Endodermal cell (in vitro differentiated cells): ENCODE results near the gene PVALEF. TPM values are rescaled to one million over a fixed set of nuclear protein-coding genes. Genes with fewer than 3 reads are reported as not detected.

Experiments used
- DNase-seq: peaks from one replicate; pipeline ENCODE4 v3.0.0-alpha.2; 2017
- H3K27ac ChIP-seq: 2 replicates; pipeline ENCODE4 v1.5.1; 2013; ENCODE audit warnings: mild to moderate bottlenecking, low read depth, low read length, moderate library complexity
- H3K27me3 ChIP-seq: 2 replicates; pipeline ENCODE4 v1.6.1; 2013; ENCODE audit warnings: mild to moderate bottlenecking, low read length, moderate library complexity; ENCODE audit not compliant: insufficient read depth, control insufficient read depth, poor library complexity, severe bottlenecking
- H3K36me3 ChIP-seq: 2 replicates; pipeline ENCODE4 v1.7.0; 2013; ENCODE audit warnings: mild to moderate bottlenecking, low read length, moderate library complexity; ENCODE audit not compliant: control insufficient read depth, insufficient read depth
- H3K4me1 ChIP-seq: one replicate; pipeline ENCODE4 v1.7.0; 2013; ENCODE audit warnings: low read length; ENCODE audit not compliant: control insufficient read depth, insufficient read depth
- H3K4me3 ChIP-seq: 2 replicates; pipeline ENCODE4 v1.5.1; 2013; ENCODE audit warnings: mild to moderate bottlenecking, low read length, moderate library complexity
- H3K9ac ChIP-seq: 2 replicates; pipeline ENCODE4 v1.6.1; 2013; ENCODE audit warnings: mild to moderate bottlenecking, low read length, moderate library complexity; ENCODE audit not compliant: poor library complexity, severe bottlenecking; ENCODE audit errors: extremely low read depth
- H3K9me3 ChIP-seq: 2 replicates; pipeline ENCODE4 v1.6.1; 2013; ENCODE audit warnings: mild to moderate bottlenecking, low read length, moderate library complexity; ENCODE audit not compliant: control insufficient read depth
- H3K27ac Mint-ChIP-seq: 2 replicates; pipeline ENCODE4 v1.8.0; 2020; ENCODE audit warnings: mixed read lengths
- H3K27me3 Mint-ChIP-seq: 2 replicates; pipeline ENCODE4 v1.8.0; 2021; ENCODE audit warnings: mild to moderate bottlenecking, mixed read lengths; ENCODE audit not compliant: insufficient read depth
- H3K36me3 Mint-ChIP-seq: 2 replicates; pipeline ENCODE4 v1.8.0; 2020; ENCODE audit warnings: low read depth, mixed read lengths
- H3K4me1 Mint-ChIP-seq: 2 replicates; pipeline ENCODE4 v1.8.0; 2020; ENCODE audit warnings: mixed read lengths
- H3K4me3 Mint-ChIP-seq: 2 replicates; pipeline ENCODE4 v1.8.0; 2020; ENCODE audit warnings: mild to moderate bottlenecking, moderate library complexity, mixed read lengths
- H3K9me3 Mint-ChIP-seq: 2 replicates; pipeline ENCODE4 v1.8.0; 2020; ENCODE audit warnings: mild to moderate bottlenecking, mixed read lengths
- WGBS, 2 experiments: methylation state at CpG; one replicate each; pipeline versions ENCODE4 v1.1.5 to v1.1.7; 2013; ENCODE audit warnings: missing lambda C conversion rate in 2 of 2, mixed read lengths in 1 of 2; ENCODE audit not compliant: insufficient coverage in 1 of 2, insufficient read length in 1 of 2; 5-methylcytosine and 5-hydroxymethylcytosine counted together
- total RNA-seq, 2 donors: library from RNA; stranded (reverse); fragmentation: NEBNext Ultra II Directional in 1 of 2; extraction: Animal tissue kit (Norgen Biotek cat#: 25700) in 1 of 2; gene quantifications; 2 replicates in 1 of 2; 3 replicates in 1 of 2; pipeline ENCODE4 v1.2.1, GENCODE V29; 2021
- TF ChIP-seq, protein P1 (sequence below): fragments of 200-600 bp; sonication (generic); conservative IDR thresholded peaks from 2 replicates; pipeline ENCODE4 v1.5.0; 2021; ENCODE audit warnings: antibody characterized with exemption, mild to moderate bottlenecking

The PVALEF gene
- total RNA-seq, 2 donors from 2014 or later: not detected

DNA sequence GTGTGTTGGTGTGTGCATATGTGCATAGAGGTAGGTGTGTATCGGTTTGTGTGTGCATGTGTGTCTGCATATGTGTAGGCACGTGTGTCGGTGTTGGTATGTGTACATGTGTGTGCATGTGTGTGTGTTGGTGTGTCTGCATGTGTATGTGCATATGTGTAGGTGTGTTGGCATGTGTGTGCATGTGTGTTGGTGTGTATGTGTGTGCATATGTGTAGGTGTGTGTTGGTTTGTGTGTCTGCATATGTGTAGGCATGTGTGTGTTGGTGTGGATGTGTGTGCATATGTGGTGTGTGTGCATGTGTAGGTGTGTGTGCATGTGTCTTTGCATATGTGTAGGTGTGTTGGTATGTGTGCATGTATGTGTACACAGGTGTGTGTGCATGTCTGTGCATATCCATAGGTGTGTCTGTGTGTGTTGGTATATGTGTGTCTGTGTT, 4.6 kb downstream of the PVALEF start:
- Histone ChIP-seq H3K4me3 (no peak overlapping the region), H3K36me3 (no peaks in the 10 kb centered on the region), H3K27ac (no peak overlapping the region), H3K27me3 (peaks cover 6% of the 10 kb centered on the region), H3K9me3 (no peaks in the 10 kb centered on the region), H3K4me1 (no peaks in the 10 kb centered on the region), H3K9ac (no peak overlapping the region)
- peaks cover 3% of the 10 kb centered on the region for H3K27me3 Mint-ChIP-seq
- TF ChIP-seq, protein P1, sequence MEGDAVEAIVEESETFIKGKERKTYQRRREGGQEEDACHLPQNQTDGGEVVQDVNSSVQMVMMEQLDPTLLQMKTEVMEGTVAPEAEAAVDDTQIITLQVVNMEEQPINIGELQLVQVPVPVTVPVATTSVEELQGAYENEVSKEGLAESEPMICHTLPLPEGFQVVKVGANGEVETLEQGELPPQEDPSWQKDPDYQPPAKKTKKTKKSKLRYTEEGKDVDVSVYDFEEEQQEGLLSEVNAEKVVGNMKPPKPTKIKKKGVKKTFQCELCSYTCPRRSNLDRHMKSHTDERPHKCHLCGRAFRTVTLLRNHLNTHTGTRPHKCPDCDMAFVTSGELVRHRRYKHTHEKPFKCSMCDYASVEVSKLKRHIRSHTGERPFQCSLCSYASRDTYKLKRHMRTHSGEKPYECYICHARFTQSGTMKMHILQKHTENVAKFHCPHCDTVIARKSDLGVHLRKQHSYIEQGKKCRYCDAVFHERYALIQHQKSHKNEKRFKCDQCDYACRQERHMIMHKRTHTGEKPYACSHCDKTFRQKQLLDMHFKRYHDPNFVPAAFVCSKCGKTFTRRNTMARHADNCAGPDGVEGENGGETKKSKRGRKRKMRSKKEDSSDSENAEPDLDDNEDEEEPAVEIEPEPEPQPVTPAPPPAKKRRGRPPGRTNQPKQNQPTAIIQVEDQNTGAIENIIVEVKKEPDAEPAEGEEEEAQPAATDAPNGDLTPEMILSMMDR: no peak
- 85% methylated on average over 3 of the region's 3 CpGs; no CpG with 5 or more reads in 1 of the 2 experiments for WGBS, 2 experiments
- no peaks in the 10 kb centered on the region for H3K4me1 Mint-ChIP-seq
- H3K9me3 Mint-ChIP-seq: no peaks in the 10 kb centered on the region
- H3K36me3 Mint-ChIP-seq: no peaks in the 10 kb centered on the region
- no peak overlapping the region for H3K4me3 Mint-ChIP-seq
- no peak for DNase-seq
- H3K27ac Mint-ChIP-seq: no peak overlapping the region

GRCh38 chr17:81170727-81171494, 5.6 kb downstream of the PVALEF start:
- H3K27ac ChIP-seq: no peak overlapping the region
- H3K27me3 ChIP-seq: peaks cover 6% of the 10 kb centered on the region
- no peak overlapping the region for H3K4me3 Mint-ChIP-seq
- WGBS, 2 experiments: 85 to 89% methylated on average over 12 to 15 of the region's 15 CpGs
- H3K9me3 Mint-ChIP-seq: peaks cover 2% of the 10 kb centered on the region
- no peaks in the 10 kb centered on the region for H3K4me1 Mint-ChIP-seq
- H3K36me3 ChIP-seq: no peaks in the 10 kb centered on the region
- DNase-seq: no peak
- H3K27ac Mint-ChIP-seq: no peak overlapping the region
- no peak overlapping the region for H3K9ac ChIP-seq
- peaks cover 6% of the 10 kb centered on the region for H3K9me3 ChIP-seq
- H3K27me3 Mint-ChIP-seq: peaks cover 3% of the 10 kb centered on the region
- no peaks in the 10 kb centered on the region for H3K36me3 Mint-ChIP-seq
- no peaks in the 10 kb centered on the region for H3K4me1 ChIP-seq
- H3K4me3 ChIP-seq: no peak overlapping the region
- TF ChIP-seq, protein P1: no peak

DNA sequence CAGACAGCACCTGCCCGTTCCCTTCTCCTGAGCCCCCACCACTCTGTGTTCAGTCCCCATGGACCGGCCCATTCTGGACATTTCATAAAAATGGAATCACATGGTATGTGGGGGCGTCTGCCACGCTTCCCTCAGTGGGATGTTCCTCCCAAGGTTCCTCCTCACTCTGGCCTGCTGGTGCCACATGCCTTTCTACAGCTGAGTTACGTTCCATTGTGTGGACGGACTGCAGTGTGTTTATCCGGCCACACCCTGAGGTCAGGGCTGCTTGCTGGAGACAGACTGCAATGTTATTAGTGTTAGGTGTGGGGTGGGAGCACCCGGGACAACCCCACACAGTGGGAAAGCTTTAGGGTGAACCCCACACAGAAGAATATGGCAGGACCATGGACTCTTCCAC, 6.6 kb downstream of the PVALEF start:
- Histone ChIP-seq H3K9ac (no peak overlapping the region), H3K36me3 (no peaks in the 10 kb centered on the region), H3K9me3 (peaks cover 6% of the 10 kb centered on the region), H3K4me1 (no peaks in the 10 kb centered on the region), H3K27me3 (peaks cover under 1% of the 10 kb centered on the region), H3K4me3 (no peak overlapping the region), H3K27ac (no peak overlapping the region)
- H3K27ac Mint-ChIP-seq: no peak overlapping the region
- no peak for DNase-seq
- H3K27me3 Mint-ChIP-seq: peaks cover 3% of the 10 kb centered on the region
- 93 to 96% methylated on average over 4 to 8 of the region's 8 CpGs for WGBS, 2 experiments
- no peaks in the 10 kb centered on the region for H3K36me3 Mint-ChIP-seq
- TF ChIP-seq, protein P1: no peak
- H3K4me3 Mint-ChIP-seq: no peak overlapping the region
- H3K9me3 Mint-ChIP-seq: peaks cover 2% of the 10 kb centered on the region
- no peaks in the 10 kb centered on the region for H3K4me1 Mint-ChIP-seq
